ENCODE results near the gene UGDH. TPM values are rescaled to one million over a fixed set of nuclear protein-coding genes. Genes with fewer than 3 reads are reported as not detected.

Gene UGDH
- total RNA-seq, 4 donors from 2014 or later: 293 to 849 (median 479) TPM

- Histone ChIP-seq H3K9me3 (no peaks in the 10 kb centered on the region), H3K27ac (no peak overlapping the region), H3K36me3 (peaks cover 0 to 49% (median 22%) of the 10 kb centered on the region in 4 donors), H3K4me3 (no peak overlapping the region), H3K4me1 (peaks cover 4 to 18% (median 15%) of the 10 kb centered on the region in 4 donors), H3K27me3 (no peaks in the 10 kb centered on the region)
- TF ChIP-seq, protein P1, sequence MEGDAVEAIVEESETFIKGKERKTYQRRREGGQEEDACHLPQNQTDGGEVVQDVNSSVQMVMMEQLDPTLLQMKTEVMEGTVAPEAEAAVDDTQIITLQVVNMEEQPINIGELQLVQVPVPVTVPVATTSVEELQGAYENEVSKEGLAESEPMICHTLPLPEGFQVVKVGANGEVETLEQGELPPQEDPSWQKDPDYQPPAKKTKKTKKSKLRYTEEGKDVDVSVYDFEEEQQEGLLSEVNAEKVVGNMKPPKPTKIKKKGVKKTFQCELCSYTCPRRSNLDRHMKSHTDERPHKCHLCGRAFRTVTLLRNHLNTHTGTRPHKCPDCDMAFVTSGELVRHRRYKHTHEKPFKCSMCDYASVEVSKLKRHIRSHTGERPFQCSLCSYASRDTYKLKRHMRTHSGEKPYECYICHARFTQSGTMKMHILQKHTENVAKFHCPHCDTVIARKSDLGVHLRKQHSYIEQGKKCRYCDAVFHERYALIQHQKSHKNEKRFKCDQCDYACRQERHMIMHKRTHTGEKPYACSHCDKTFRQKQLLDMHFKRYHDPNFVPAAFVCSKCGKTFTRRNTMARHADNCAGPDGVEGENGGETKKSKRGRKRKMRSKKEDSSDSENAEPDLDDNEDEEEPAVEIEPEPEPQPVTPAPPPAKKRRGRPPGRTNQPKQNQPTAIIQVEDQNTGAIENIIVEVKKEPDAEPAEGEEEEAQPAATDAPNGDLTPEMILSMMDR (IDR thresholded peaks at IDR 0.05): no peak
- TF ChIP-seq EP300 (IDR thresholded peaks at IDR 0.05; ENCODE audit: low read depth): no peak
- TF ChIP-seq POLR2A (IDR thresholded peaks at IDR 0.05): no peak
- no peak for TF ChIP-seq POLR2AphosphoS5 (IDR thresholded peaks at IDR 0.05)
- in situ Hi-C loops (cut with MboI; ENCODE audit: low pct_ligation_motif_present in 1 of 4, low pct_unique_long_range_greater_than_20kb in 1 of 4, low sequenced_read_pairs in 3 of 4): no loop called here
- 60 to 87% methylated on average over 1 to 6 of the region's 6 CpGs for WGBS, 2 donors (ENCODE audit: low coverage in 1 of 2)
- no peak for DNase-seq
- intact Hi-C loops (cut with DNase I; ENCODE audit: low total_unique reads): no loop called here
These were observed 75.7 kb downstream of the UGDH start for GRCh38 chr4:39451423-39452023.

DNA sequence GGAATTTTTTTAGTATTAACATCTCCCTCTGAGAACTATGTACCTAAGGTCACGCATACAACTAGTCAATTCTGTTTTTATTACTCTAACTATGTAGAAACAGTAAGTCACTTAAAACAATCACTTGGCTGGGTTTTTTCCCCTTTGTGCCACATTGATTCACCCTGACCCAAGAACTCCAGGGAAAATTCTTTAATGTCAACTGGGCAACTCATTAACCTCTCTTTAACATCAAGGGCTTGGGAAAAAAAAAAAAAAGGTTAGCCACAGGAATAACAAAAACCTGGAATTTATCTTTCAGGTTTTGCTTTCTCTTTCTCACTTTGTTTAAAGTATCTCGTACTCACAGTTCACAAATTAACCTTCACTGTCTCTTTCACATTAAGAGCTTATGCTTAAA, 76.6 kb downstream of the UGDH start:
- intact Hi-C loops (cut with DNase I; ENCODE audit: low total_unique reads) (no loop called here), in situ Hi-C loops (cut with MboI; ENCODE audit: low pct_ligation_motif_present in 1 of 4, low pct_unique_long_range_greater_than_20kb in 1 of 4, low sequenced_read_pairs in 3 of 4) (no loop called here)
- Histone ChIP-seq H3K4me3 (no peak overlapping the region), H3K4me1 (peaks cover 4 to 14% (median 12%) of the 10 kb centered on the region in 4 donors), H3K27me3 (no peaks in the 10 kb centered on the region), H3K36me3 (peaks cover 0 to 40% (median 17%) of the 10 kb centered on the region in 4 donors), H3K9me3 (no peaks in the 10 kb centered on the region), H3K27ac (no peak overlapping the region)
- DNase-seq: no peak
- TF ChIP-seq POLR2AphosphoS5 (IDR thresholded peaks at IDR 0.05) (no peak), EP300 (IDR thresholded peaks at IDR 0.05; ENCODE audit: low read depth) (no peak), POLR2A (IDR thresholded peaks at IDR 0.05) (no peak)
- TF ChIP-seq, protein P1 (IDR thresholded peaks at IDR 0.05): no peak
- 18 to 41% methylated on average over 1 to 2 of the region's 2 CpGs for WGBS, 2 donors (ENCODE audit: low coverage in 1 of 2)

Other genes starting within 250 kb of the UGDH start
- 10 to 100 TPM; 17.2 to 30.6 (median 18.6) TPM for gene RFC1, start 161.1 kb downstream of the UGDH start, total RNA-seq
- gene KLB, start 120.5 kb downstream of the UGDH start, total RNA-seq: 1 to 10 TPM in 1 of 4 donors, under 1 TPM in 2, not detected in 1; 0.37 to 2.5 (median 0.79) TPM
- gene RPL9, start 68.5 kb downstream of the UGDH start, total RNA-seq: 1,000 to 10,000 TPM in 2 of 4 donors, 100 to 1,000 TPM in 2; 408 to 2,811 (median 1,755) TPM
- gene LIAS, start 68.4 kb downstream of the UGDH start, total RNA-seq: 10 to 100 TPM in 3 of 4 donors, 1 to 10 TPM in 1; 2.6 to 27.3 (median 13.0) TPM
- 100 to 1,000 TPM in 1 of 4 donors, 10 to 100 TPM in 3; 23.1 to 103 (median 72.4) TPM for gene SMIM14, start 111.4 kb upstream of the UGDH start, total RNA-seq
- 10 to 100 TPM; 18.9 to 48.6 (median 37.3) TPM for gene UBE2K, start 170.7 kb upstream of the UGDH start, total RNA-seq

Measured in transverse colon (tissue), 4 donors.